ENCODE results near the gene B4GALT6.

Gene B4GALT6

GRCh38 chr18:31617031-31617717 is 67.2 kb downstream of the B4GALT6 start:
- Histone ChIP-seq H3K4me1 (ENCODE audit: insufficient read depth, low read length) (peaks cover 7% of the 10 kb centered on the region; the same call in 1 of the 2 replicates), H3K36me3 (ENCODE audit: insufficient read depth, low read length) (peaks cover 4% of the 10 kb centered on the region; the same call in 1 of the 2 replicates), H3K9me3 (ENCODE audit: control insufficient read depth, insufficient read depth, low read length) (no peaks in the 10 kb centered on the region), H3K9ac (ENCODE audit: low read depth, low read length) (no peak overlapping the region)

- Histone ChIP-seq H3K9me3 (ENCODE audit: control insufficient read depth, insufficient read depth, low read length) (no peaks in the 10 kb centered on the region), H3K36me3 (ENCODE audit: insufficient read depth, low read length) (peaks cover 4% of the 10 kb centered on the region; the same call in 1 of the 2 replicates), H3K9ac (ENCODE audit: low read depth, low read length) (no peak overlapping the region), H3K4me1 (ENCODE audit: insufficient read depth, low read length) (peaks cover 7% of the 10 kb centered on the region)
These were observed 67.8 kb downstream of the B4GALT6 start for GRCh38 chr18:31616586-31616985.

DNA sequence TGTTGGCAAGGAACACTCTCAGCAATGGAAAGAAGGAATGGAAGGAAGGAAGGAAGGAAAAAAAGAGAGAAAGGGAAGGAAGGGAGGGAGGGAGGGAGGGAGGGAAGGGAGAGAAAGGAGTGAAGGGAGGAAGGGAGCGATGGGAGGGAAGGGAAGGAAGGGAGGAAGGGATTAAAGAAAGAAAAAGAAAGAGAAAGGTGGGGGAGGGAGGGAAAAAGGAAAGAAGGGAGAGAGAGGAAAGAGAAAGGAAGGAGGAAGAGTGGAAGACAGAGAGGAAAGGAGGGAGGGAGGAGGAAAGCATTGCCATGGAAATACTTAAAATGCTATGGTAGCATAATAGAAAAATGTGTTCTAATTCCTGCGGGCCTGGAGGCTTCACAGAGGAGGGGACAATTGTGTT is 70.3 kb downstream of the B4GALT6 start:
- H3K9me3 ChIP-seq (ENCODE audit: control insufficient read depth, insufficient read depth, low read length): no peaks in the 10 kb centered on the region
- no peak overlapping the region for H3K9ac ChIP-seq (ENCODE audit: low read depth, low read length)
- H3K4me1 ChIP-seq (ENCODE audit: insufficient read depth, low read length): peaks cover 20% of the 10 kb centered on the region
- no peaks in the 10 kb centered on the region for H3K36me3 ChIP-seq (ENCODE audit: insufficient read depth, low read length)

DNA sequence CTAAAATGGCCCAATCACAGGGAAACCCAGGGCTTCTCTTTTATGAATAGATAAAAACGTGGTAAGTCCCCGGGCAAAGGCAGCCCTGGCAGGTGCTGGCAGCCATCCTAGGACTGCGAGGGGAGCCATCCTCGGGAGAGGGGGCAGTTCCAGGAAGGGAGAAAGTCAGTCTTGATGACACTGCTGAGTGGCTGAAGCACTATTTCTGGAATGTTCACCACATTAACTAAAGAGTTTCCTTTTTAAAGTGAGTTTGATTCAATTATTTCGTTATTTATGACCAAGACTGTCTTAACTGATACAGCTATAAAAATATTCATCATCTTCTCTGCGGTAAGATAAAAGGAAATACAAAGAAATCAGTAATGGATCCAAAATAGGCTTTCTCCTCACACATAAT is 72.3 kb downstream of the B4GALT6 start:
- Histone ChIP-seq H3K4me1 (ENCODE audit: insufficient read depth, low read length) (peaks cover 20% of the 10 kb centered on the region), H3K9ac (ENCODE audit: low read depth, low read length) (no peak overlapping the region), H3K36me3 (ENCODE audit: insufficient read depth, low read length) (no peaks in the 10 kb centered on the region), H3K9me3 (ENCODE audit: control insufficient read depth, insufficient read depth, low read length) (no peaks in the 10 kb centered on the region)

DNA sequence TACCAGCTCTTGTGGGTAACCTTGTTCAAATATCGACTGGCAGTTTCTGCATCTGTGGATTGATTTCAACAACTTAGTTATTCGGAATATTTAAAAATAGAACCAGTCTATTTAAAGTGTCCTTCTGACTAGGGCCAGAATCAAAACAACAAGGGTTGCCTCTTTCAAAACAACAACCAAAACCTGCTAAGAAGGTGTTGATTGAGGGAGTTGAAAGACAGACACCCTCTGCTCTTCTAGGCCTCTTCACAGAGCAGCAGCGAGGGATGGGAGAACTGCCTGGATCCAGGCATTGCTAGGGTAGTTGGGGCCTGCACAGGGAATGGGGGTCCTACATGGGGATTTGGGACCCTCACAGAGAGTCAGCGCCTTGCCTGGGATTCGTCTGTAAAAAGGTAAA is 72.9 kb downstream of the B4GALT6 start:
- Histone ChIP-seq H3K36me3 (ENCODE audit: insufficient read depth, low read length) (no peaks in the 10 kb centered on the region), H3K9ac (ENCODE audit: low read depth, low read length) (no peak overlapping the region), H3K4me1 (ENCODE audit: insufficient read depth, low read length) (peaks cover 20% of the 10 kb centered on the region), H3K9me3 (ENCODE audit: control insufficient read depth, insufficient read depth, low read length) (no peaks in the 10 kb centered on the region)

DNA sequence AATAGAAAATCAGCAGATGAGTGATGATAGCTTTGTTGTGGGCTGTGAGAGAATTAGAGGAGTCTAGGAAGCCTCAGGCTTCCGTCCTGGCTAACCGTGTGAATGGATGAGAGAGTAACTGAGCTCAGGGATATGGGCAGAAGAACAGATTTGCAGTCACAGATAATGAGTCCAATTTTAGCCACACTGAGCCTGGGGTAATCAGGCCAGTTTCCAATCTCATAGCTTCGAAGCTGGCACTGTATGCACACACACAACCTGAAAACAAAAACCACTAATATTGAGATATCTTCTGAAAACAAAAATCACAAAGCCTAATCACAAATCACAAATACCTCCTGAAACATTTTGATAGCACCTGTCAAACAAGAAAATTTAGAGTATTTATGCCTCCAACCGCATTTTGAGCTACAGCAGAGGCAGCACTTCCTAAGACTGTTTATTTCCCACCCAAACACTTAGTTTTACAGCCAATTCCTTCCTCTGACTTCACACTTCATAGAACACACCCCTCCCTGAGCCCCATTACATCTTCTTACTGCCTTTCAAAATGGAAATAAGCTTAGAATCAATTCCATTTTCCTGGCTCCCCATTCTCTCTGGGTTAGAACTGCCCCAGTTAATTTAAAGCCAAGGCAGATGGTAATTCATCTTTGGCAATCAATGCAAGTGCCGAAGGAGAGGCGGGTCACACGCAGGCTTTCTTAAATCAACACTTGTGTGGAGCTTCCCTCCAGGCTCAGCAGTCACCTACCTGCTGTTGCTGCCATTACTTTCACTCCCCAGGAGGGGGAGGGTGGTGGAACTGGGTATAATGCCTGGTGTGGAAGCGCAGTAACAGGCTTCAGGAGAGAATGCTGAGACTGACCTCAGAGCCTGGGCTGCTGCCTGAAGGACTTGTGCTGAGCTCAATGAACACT is 73.8 kb downstream of the B4GALT6 start:
- H3K4me1 ChIP-seq (ENCODE audit: insufficient read depth, low read length): peaks cover 20% of the 10 kb centered on the region
- no peaks in the 10 kb centered on the region for H3K36me3 ChIP-seq (ENCODE audit: insufficient read depth, low read length)
- H3K9ac ChIP-seq (ENCODE audit: low read depth, low read length): no peak overlapping the region
- no peaks in the 10 kb centered on the region for H3K9me3 ChIP-seq (ENCODE audit: control insufficient read depth, insufficient read depth, low read length)

DNA sequence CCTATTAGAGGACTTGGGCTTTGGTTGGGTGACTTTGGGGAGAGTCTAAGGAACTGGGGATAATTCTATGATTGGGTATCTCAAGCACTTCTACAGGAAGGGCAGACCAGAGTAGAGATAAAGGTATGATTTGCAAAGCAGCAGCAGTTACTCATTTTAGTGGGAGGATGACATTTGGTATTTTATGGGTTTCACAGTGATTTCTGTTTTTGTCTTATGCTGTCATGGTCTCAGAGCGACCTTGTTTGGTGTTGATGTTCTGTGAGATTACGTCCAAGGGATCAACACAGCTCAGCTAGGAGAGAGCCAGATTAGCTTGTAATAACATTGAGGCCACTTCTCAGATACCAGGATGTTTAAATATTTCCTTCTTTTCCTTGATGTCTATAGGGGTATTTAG is 74.5 kb downstream of the B4GALT6 start:
- Histone ChIP-seq H3K9ac (ENCODE audit: low read depth, low read length) (no peak overlapping the region), H3K9me3 (ENCODE audit: control insufficient read depth, insufficient read depth, low read length) (no peaks in the 10 kb centered on the region), H3K4me1 (ENCODE audit: insufficient read depth, low read length) (peaks cover 20% of the 10 kb centered on the region), H3K36me3 (ENCODE audit: insufficient read depth, low read length) (no peaks in the 10 kb centered on the region)

DNA sequence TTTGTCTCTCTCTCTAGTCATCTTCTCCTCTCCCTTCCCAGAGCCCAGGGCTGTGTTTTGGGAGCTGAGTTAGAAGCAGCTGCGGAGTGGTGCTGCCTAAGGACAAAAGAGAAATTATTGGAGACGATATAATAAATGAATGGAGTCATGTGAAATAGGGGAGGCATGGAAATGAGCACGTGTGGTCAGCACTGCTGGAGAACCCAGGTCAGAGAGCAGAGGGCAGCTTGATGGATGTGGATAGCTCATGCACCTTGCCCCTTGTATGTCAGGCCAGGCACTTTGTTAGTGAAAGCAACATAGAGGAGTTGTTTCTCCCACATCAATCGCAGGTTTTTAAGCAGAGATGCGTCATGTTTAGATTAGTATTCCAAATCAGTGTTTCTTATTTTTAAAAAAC is 77.0 kb downstream of the B4GALT6 start:
- Histone ChIP-seq H3K4me1 (ENCODE audit: insufficient read depth, low read length) (peaks cover 13% of the 10 kb centered on the region), H3K36me3 (ENCODE audit: insufficient read depth, low read length) (no peaks in the 10 kb centered on the region), H3K9me3 (ENCODE audit: control insufficient read depth, insufficient read depth, low read length) (no peaks in the 10 kb centered on the region), H3K9ac (ENCODE audit: low read depth, low read length) (no peak overlapping the region)

GRCh38 chr18:31606265-31606664 is 78.1 kb downstream of the B4GALT6 start:
- Histone ChIP-seq H3K36me3 (ENCODE audit: insufficient read depth, low read length) (no peaks in the 10 kb centered on the region), H3K9me3 (ENCODE audit: control insufficient read depth, insufficient read depth, low read length) (no peaks in the 10 kb centered on the region), H3K9ac (ENCODE audit: low read depth, low read length) (no peak overlapping the region), H3K4me1 (ENCODE audit: insufficient read depth, low read length) (peaks cover 10% of the 10 kb centered on the region)

DNA sequence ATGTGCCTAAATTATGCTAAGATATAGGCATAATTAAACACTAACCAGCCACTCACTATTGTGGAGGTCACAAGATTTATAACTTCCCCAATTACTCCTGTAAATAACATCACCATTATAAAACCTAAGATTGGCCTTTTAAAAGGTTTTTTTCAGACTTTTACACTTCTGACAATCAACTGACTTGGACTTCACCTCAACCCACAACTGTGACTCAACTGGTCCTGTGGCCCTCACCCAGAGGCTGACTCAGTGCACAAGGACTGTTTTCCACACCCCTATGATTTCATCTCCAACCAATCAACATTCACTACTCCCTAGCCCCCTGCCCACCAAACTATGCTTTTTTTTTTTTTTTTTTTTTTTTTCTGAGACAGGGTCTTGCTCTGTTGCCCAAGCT is 81.1 kb downstream of the B4GALT6 start:
- H3K36me3 ChIP-seq (ENCODE audit: insufficient read depth, low read length): no peaks in the 10 kb centered on the region
- H3K9ac ChIP-seq (ENCODE audit: low read depth, low read length): no peak overlapping the region
- H3K4me1 ChIP-seq (ENCODE audit: insufficient read depth, low read length): no peaks in the 10 kb centered on the region
- H3K9me3 ChIP-seq (ENCODE audit: control insufficient read depth, insufficient read depth, low read length): no peaks in the 10 kb centered on the region

GRCh38 chr18:31598021-31598805 is 86.2 kb downstream of the B4GALT6 start:
- Histone ChIP-seq H3K36me3 (ENCODE audit: insufficient read depth, low read length) (no peaks in the 10 kb centered on the region), H3K9ac (ENCODE audit: low read depth, low read length) (no peak overlapping the region)

GRCh38 chr18:31596081-31596872 is 88.1 kb downstream of the B4GALT6 start:
- Histone ChIP-seq H3K4me1 (ENCODE audit: insufficient read depth, low read length) (no peaks in the 10 kb centered on the region), H3K9ac (ENCODE audit: low read depth, low read length) (no peak overlapping the region), H3K36me3 (ENCODE audit: insufficient read depth, low read length) (no peaks in the 10 kb centered on the region), H3K9me3 (ENCODE audit: control insufficient read depth, insufficient read depth, low read length) (no peaks in the 10 kb centered on the region)

More at GRCh38 chr18:31598021-31598805, 86.2 kb downstream of the B4GALT6 start:
- Histone ChIP-seq H3K9me3 (ENCODE audit: control insufficient read depth, insufficient read depth, low read length) (no peaks in the 10 kb centered on the region), H3K4me1 (ENCODE audit: insufficient read depth, low read length) (no peaks in the 10 kb centered on the region)

- no peak overlapping the region for H3K9ac ChIP-seq (ENCODE audit: low read depth, low read length)
- H3K9me3 ChIP-seq (ENCODE audit: control insufficient read depth, insufficient read depth, low read length): no peaks in the 10 kb centered on the region
- no peaks in the 10 kb centered on the region for H3K36me3 ChIP-seq (ENCODE audit: insufficient read depth, low read length)
- no peaks in the 10 kb centered on the region for H3K4me1 ChIP-seq (ENCODE audit: insufficient read depth, low read length)
These were observed 89.1 kb downstream of the B4GALT6 start for GRCh38 chr18:31595121-31595771.
